ENCODE data around the gene ZNF573.
"Not testable (repeated sequence)": the region's sequence is repeated elsewhere in the genome, so short reads cannot be mapped to it uniquely, and the experiment has no call there.

ZNF573 gene

GRCh38 chr19:37779127-37780005, at the start of gene ZNF573:
TSS of gene ZNF573 (minus strand) at chr19:37779586. CDS start at chr19:37773729, 5,857 bp downstream.
- peak; percentile 72 for DNase-seq

- DNase-seq: no peak
Measured at GRCh38 chr19:37817180-37817981, 38.0 kb upstream of the ZNF573 start.

- DNase-seq: not testable (repeated sequence)
Measured at GRCh38 chr19:37815611-37816010, 36.2 kb upstream of the ZNF573 start.

- no peak for DNase-seq
Measured at GRCh38 chr19:37813340-37813739, 34.0 kb upstream of the ZNF573 start.

GRCh38 chr19:37809366-37809765, 30.0 kb upstream of the ZNF573 start:
- DNase-seq: no peak

- no peak for DNase-seq
Measured at GRCh38 chr19:37803249-37803840, 24.0 kb upstream of the ZNF573 start.

- DNase-seq: no peak
Measured at GRCh38 chr19:37790244-37790925, 11.0 kb upstream of the ZNF573 start.

GRCh38 chr19:37778613-37779126, 716 bp downstream of the ZNF573 start:
- no peak for DNase-seq

GRCh38 chr19:37770985-37771384, 8.4 kb downstream of the ZNF573 start:
- no peak for DNase-seq

- no peak for DNase-seq
Measured at GRCh38 chr19:37763488-37763887, 15.9 kb downstream of the ZNF573 start.

- DNase-seq: not testable (repeated sequence)
Measured at GRCh38 chr19:37757683-37758082, 21.7 kb downstream of the ZNF573 start.

- DNase-seq: no peak
Measured at GRCh38 chr19:37738371-37738770, 41.0 kb downstream of the ZNF573 start.

- no peak for DNase-seq
Measured at GRCh38 chr19:37725181-37725580, 54.2 kb downstream of the ZNF573 start.

- no peak for DNase-seq
Measured at GRCh38 chr19:37719927-37720265, 59.5 kb downstream of the ZNF573 start.

GRCh38 chr19:37719111-37719926, 60.1 kb downstream of the ZNF573 start, which contains the start of gene ZNF607:
TSS of gene ZNF607 (minus strand) at chr19:37719761. CDS start at chr19:37711618, 8,143 bp downstream.
- DNase-seq: peak; percentile 91

GRCh38 chr19:37718304-37718703, 61.1 kb downstream of the ZNF573 start:
- no peak for DNase-seq

GRCh38 chr19:37716140-37716539, 63.2 kb downstream of the ZNF573 start:
- DNase-seq: no peak

GRCh38 chr19:37706052-37706605, 73.3 kb downstream of the ZNF573 start:
- no peak for DNase-seq

- DNase-seq: no peak
Measured at GRCh38 chr19:37699057-37699456, 80.3 kb downstream of the ZNF573 start.

- no peak for DNase-seq
Measured at GRCh38 chr19:37698216-37698615, 81.2 kb downstream of the ZNF573 start.

GRCh38 chr19:37695144-37695899, 84.1 kb downstream of the ZNF573 start:
- DNase-seq: no peak
